Neural cell (in vitro differentiated cells): Measurements from ENCODE around the gene SLC10A7.

Experiments
- CTCF ChIP-seq: fragments of 450-650 bp; IDR thresholded peaks from 2 replicates; pipeline ENCODE4 v1.5.1; 2014; ENCODE audit warnings: antibody characterized with exemption, mild to moderate bottlenecking, moderate library complexity; ENCODE audit not compliant: poor library complexity, severe bottlenecking
- EZH2 ChIP-seq: fragments of 200-600, 300-800 bp; shearing (Covaris generic), sonication (generic); IDR thresholded peaks from 2 replicates; pipeline ENCODE4 v1.6.1; 2014; ENCODE audit warnings: antibody characterized with exemption, low read length, borderline replicate concordance, mild to moderate bottlenecking; ENCODE audit not compliant: insufficient read depth, poor library complexity, severe bottlenecking
- MXI1 ChIP-seq: fragments of 450-650 bp; conservative IDR thresholded peaks from 2 replicates; pipeline ENCODE4 v1.6.1; 2014; ENCODE audit warnings: antibody characterized with exemption, mild to moderate bottlenecking; ENCODE audit not compliant: poor library complexity, severe bottlenecking
- POLR2AphosphoS5 ChIP-seq: IDR thresholded peaks from 2 replicates; pipeline ENCODE4 v1.6.1; 2012

DNA sequence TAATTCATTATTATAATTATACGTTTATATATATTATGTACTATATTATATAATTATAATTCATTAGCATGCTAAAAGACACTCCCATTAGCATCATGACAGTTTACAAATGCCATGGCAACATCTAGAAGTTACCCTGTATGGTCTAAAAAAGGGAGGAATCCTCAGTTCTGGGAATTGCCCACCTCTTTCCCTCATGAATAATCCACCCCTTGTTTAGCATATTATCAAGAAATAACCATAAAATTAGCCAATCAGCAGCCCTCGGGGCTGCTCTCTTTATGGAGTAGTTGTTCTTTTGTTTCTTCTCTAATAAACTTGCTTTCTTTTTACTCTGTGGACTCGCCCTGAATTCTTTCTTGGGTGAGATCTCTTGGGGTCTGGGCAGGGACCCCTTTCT lies 42.8 kb upstream of the SLC10A7 start:
- TF ChIP-seq CTCF (no peak), POLR2AphosphoS5 (no peak), MXI1 (no peak), EZH2 (no peak)
